AG04449 (cell line): ENCODE data around the gene ALLC.
"Not testable (repeated sequence)": the region's sequence is repeated elsewhere in the genome, so short reads cannot be mapped to it uniquely, and the experiment has no call there.

Experiments used
- CTCF ChIA-PET: fragments of 350-600 bp; formaldehyde crosslinking; extraction: SDS; loops from one replicate; lab custom pipeline; 2021; ENCODE audit warnings: antibody characterized with exemption; lab: Yijun Ruan, JAX
- POLR2A ChIA-PET: fragments of 400-600, 350-600 bp; formaldehyde crosslinking; extraction: SDS; loops from one replicate; lab custom pipeline; 2020; ENCODE audit warnings: antibody characterized with exemption, inconsistent platforms; lab: Yijun Ruan, JAX
- DNase-seq: peaks from one replicate; pipeline ENCODE4 v3.0.0-alpha.2; 2010; ENCODE audit warnings: low read depth, low spot score
- H3K4me3 ChIP-seq: 2 replicates; pipeline ENCODE4 v1.5.1; 2011; ENCODE audit warnings: low read depth, mild to moderate bottlenecking, control low read depth, low read length
- TF ChIP-seq, protein P1 (sequence below): IDR thresholded peaks from one replicate; pipeline ENCODE4 v1.5.1; 2011; ENCODE audit warnings: mild to moderate bottlenecking, moderate library complexity, low read length, control low read depth, inconsistent platforms; ENCODE audit not compliant: insufficient read depth; ENCODE audit errors: missing control alignments

ALLC gene

DNA sequence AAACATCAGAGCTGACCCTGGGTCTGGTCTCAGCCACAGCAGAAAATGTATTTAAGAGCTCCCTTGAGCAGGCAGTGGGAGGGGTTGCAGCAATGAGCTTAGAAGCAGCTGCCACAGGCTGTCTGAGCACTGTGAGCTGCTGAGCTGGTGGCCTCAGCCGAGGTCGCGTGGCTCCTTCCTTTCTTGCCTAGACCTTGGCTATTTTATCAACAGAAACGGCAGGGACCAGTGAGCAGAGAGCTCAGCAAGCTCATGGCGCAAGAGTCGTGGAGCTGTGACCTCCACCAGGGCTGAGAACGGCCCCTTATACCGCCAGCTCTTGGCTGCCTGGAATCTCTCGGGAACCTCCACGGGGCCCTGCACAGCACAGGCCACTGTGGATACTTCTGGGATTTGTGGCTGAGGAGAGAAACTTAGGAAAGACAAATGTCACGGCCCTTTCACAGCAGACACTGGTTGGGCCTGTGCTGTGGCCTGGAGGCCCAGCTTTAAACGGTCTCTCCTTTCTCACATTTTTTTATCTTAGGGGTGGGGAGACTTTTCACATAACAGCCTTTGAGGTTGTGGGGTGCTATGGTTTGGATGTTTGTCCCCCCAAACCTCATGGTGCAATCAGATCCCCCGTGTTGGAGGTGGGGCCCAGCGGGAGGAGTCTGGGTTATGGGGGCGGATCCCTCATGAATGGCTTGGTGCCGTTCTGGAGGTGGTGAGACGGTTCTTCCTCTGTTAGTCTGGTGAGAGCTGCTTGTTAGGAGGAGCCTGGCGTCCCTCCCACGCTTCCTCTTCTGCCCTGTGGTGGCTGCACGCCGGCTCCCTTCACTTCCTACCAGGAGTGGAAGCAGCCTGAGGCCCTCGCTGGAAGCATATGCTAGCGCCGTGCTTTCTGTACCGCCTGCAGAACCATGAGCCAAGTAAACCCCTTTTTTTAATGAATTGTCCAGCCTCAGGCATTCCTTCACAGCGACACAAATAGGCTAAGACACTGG lies 1.7 kb downstream of the ALLC start:
- ChIA-PET POLR2A (no interaction called here), CTCF (interaction anchor here (1.0 to 1.3 kb wide), 2 partner anchors 9 to 197 kb away, joined by 3 read pairs; no protein-coding TSS in a partner anchor)
- TF ChIP-seq, protein P1, sequence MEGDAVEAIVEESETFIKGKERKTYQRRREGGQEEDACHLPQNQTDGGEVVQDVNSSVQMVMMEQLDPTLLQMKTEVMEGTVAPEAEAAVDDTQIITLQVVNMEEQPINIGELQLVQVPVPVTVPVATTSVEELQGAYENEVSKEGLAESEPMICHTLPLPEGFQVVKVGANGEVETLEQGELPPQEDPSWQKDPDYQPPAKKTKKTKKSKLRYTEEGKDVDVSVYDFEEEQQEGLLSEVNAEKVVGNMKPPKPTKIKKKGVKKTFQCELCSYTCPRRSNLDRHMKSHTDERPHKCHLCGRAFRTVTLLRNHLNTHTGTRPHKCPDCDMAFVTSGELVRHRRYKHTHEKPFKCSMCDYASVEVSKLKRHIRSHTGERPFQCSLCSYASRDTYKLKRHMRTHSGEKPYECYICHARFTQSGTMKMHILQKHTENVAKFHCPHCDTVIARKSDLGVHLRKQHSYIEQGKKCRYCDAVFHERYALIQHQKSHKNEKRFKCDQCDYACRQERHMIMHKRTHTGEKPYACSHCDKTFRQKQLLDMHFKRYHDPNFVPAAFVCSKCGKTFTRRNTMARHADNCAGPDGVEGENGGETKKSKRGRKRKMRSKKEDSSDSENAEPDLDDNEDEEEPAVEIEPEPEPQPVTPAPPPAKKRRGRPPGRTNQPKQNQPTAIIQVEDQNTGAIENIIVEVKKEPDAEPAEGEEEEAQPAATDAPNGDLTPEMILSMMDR = no peak
- DNase-seq = no peak
- no peak overlapping the region for H3K4me3 ChIP-seq

DNA sequence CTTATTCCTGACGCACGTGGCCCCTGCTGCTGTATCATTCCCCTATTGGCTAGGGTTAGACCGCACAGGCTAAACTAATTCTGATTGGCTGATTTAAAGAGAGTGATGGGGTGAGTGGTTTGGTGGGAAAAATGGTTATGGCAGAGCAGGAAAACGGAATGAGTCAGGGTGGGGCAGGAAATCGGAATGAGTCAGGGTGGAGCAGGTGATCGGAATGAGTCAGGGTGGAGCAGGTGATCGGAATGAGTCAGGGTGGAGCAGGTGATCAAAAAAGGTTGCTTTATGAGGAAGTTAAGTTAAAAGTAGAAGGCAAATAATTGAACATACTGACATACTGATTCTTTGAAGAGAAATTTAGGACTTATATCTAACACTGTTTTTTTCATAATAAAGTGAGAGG lies 2.6 kb downstream of the ALLC start:
- CTCF ChIA-PET = interaction anchor here (1.9 kb wide), 1 partner anchor 9 kb away, joined by 13 read pairs; no protein-coding TSS in a partner anchor
- DNase-seq, POLR2A ChIA-PET, H3K4me3 ChIP-seq: not testable (repeated sequence)

DNA sequence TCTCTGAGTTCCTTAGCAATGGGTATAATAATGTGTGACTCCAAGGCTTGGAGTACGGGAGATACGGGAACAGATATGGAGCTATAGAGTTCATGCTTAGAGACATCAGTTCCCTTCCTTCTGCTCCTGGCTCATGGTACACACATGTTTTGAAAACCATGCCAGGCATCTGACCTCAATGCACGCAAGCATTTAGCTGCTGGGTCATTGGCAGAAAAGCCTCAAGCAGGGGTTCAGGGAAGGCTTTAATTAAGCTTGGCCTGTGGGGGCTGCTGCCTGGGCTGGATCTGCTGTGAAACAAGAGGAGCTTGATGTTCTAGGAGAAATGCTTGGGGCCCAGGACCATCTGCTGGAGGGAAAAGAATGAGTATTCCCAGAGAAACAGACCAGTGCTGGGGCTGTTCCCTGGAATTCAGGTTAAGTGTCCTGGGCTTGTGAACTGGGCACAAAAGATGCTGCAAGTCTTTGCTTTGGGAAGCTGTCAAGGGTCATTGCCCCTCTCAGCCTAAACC lies 3.2 kb downstream of the ALLC start:
- peak; percentile 5 for DNase-seq
- ChIA-PET POLR2A (no interaction called here), CTCF (interaction anchor here (1.9 kb wide), 1 partner anchor 9 kb away, joined by 13 read pairs; no protein-coding TSS in a partner anchor)
- H3K4me3 ChIP-seq = no peak overlapping the region
- TF ChIP-seq, protein P1 = no peak

DNA sequence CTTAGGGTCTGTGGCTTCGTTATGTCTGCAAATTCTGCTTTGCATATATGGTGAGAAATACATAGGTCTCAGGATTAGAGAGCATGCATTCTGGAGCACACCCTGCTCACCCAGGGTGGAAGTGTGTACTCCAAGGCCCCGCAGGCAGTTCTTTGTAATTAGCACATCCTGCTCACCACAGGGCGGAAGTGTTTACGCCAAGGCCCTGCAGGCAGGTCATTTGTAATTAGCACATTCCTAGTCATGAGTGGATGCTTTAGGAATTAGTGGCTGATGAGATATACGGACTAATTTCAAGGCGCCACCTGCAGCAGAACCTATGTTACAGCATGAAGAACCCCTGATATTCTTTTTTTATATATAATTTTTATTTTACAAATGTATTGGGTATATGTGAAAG lies 4.2 kb downstream of the ALLC start:
- DNase-seq = no peak
- POLR2A ChIA-PET = no interaction called here
- TF ChIP-seq, protein P1 = no peak
- CTCF ChIA-PET = interaction anchor here (1.9 kb wide), 1 partner anchor 10 kb away, joined by 13 read pairs; no protein-coding TSS in a partner anchor
- no peak overlapping the region for H3K4me3 ChIP-seq

DNA sequence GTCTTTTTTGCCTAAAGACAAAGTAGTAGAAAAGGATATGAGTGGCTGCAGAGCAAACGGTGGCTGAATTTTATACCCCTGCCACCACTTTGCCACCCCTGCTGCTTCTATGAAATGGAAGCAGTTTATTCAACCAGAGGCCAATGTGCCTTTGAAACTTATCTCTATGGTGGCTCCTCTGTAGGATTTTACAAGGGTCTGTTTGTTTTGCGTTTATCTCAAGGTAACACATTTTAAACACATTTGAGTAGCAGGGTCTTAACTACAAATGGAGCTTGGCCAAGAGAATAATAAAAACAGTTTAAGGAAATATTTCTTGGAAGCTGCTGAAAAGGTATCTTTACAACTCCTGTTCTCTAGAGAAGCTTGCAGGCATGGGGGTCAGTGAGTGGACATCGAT lies 6.1 kb downstream of the ALLC start:
- POLR2A ChIA-PET = no interaction called here
- no peak for DNase-seq
- TF ChIP-seq, protein P1 = no peak
- no peak overlapping the region for H3K4me3 ChIP-seq
- CTCF ChIA-PET = interaction anchor here (0.6 kb wide), 1 partner anchor 13 kb away, joined by 3 read pairs; no protein-coding TSS in a partner anchor

DNA sequence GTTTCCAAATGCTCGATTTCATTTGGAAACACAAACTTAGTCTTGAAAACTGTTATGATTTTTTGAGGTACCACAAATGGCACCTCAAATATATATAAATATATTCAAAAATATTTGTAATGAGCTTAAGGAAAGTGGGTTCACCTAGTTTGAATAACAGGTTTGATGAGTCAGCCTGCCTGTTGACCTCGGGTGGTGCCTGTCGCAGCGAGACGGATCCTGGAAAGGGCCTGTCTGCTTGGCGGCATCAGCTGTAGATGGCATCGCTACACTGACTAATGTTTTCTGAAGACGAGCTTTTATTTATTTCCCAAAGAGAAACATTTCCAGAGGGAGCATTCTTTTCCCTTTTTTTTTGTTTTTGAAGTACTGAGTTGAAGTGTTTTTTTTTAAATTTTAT lies 6.9 kb downstream of the ALLC start:
- ChIA-PET CTCF (no interaction called here), POLR2A (no interaction called here)
- no peak overlapping the region for H3K4me3 ChIP-seq
- DNase-seq = no peak
- TF ChIP-seq, protein P1 = no peak
